HG03558 (cell line): Measurements from ENCODE around the gene OR51I2.

Experiments
- ATAC-seq: cut with Tn5 transposase; IDR thresholded peaks from one replicate; pipeline ENCODE4 v1.9.1; 2021; ENCODE audit warnings: moderate number of reproducible peaks; ENCODE audit not compliant: unreplicated experiment; ENCODE audit errors: extremely low read depth

Gene OR51I2

DNA sequence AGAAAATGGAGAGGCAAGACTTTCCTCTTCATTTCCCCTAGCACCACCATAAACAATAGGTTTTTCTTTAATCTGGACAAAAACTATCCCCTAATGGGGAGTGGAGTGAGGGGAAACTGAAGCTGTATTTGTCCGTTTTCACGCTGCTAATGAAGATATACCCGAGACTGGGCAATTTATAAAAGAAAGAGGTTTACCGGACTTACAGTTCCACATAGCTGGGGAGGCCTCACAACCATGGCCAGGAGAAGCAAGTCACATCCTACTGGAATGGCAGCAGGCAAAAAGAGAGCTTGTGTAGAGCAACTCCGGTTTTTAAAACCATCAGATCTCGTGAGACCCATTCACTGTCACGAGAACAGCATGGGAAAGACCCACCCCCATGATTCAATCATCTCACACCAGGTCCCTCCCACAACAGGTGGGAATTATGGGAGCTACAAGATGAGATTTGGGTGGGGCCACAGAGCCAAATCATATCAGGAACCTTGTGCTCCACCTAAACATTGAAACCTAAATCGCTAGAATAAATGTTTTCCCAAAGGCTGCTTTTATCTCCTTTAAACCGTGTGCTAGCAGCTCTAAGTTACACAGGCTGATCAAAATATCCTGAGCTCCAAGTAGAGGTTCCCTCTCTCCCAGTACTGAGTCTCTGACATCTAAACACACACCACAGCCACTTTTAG, 56.4 kb downstream of the OR51I2 start:
- no peak for ATAC-seq
